ENCODE measurements around the gene CASTOR1.

Gene CASTOR1

GRCh38 chr22:30284172-30284571 is 5.1 kb downstream of the CASTOR1 start:
- DNase-seq: no peak

GRCh38 chr22:30283342-30283741 is 6.0 kb downstream of the CASTOR1 start:
- no peak for DNase-seq

GRCh38 chr22:30282616-30283046 is 6.7 kb downstream of the CASTOR1 start:
- DNase-seq: peak; percentile 74 to 76 (median 75)

DNA sequence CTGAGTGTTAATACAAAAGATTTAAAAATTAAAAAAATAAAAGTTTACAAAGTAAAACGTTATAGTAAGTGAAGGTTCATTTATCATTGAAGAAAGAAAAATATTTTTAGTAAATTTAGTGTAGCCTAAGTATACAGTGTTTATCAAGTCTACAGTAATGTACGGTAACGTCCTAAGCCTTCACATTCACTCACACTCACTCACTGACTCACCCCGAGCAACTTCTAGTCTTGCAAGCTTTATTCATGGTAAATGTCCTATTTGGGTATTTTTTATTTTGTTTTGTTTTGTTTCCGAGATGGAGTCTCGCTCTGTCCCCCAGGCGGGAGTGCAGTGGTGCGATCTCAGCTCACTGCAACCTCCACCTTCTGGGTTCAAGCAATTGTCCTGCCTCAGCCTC is 8.8 kb downstream of the CASTOR1 start:
- DNase-seq: peak in 2 of 3 donors; percentile 65 to 66

DNA sequence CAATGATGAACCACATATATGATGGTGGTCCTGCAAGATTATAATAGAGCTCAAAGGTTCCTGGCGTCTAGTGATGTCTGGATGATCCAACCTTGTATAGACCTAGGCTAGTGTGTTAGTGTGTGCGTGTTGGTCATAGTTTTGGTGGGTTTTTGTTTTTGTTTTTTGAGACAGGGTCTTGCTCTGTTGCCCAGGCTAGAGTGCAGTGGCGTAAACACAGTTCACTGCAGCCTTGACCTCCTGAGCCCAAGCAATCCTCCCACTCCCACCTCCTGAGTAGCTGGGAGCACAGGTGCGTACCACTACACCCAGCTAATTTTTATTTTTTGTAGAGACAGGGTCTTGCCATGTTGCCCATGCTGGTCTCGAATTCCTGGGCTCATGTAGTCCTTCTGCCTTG is 9.4 kb downstream of the CASTOR1 start:
- no peak for DNase-seq

DNA sequence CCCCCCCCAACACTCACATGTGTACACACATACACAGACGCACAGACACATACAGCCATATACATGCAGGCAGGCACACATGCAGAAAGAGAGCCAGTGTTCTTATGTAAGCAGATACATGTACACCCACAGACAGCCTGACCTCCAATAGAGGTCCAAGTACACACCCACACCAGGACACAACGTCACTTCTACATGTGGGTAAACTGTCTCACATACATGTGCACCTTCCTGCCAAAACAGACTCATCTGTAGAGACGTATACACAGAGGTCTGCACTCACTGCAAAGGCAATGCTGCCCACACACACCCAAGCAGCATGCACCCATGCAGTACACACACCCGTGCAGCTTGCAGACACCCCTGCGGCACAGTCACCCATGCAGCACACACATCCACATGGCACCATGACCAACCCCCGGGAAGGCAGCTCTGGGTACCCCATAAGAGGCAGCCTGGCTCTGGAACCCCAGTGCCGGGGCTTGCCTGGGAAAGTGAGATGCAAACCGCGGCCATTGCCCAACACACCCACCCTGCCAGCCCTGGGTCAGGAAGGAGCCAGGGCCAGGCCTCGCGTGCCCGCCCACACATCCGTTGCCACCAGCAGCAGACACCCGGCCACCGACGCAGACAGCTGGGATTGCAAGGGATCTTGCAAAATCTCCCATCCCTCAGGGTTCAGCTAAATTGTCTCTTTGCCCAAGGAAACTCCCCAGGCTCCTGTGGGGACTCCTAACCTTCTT is 10.1 kb downstream of the CASTOR1 start:
- DNase-seq: peak; percentile 96 to 97 (median 97)

- peak; percentile 79 to 85 (median 82) for DNase-seq
Measured at GRCh38 chr22:30277547-30278344, 11.6 kb downstream of the CASTOR1 start.

DNA sequence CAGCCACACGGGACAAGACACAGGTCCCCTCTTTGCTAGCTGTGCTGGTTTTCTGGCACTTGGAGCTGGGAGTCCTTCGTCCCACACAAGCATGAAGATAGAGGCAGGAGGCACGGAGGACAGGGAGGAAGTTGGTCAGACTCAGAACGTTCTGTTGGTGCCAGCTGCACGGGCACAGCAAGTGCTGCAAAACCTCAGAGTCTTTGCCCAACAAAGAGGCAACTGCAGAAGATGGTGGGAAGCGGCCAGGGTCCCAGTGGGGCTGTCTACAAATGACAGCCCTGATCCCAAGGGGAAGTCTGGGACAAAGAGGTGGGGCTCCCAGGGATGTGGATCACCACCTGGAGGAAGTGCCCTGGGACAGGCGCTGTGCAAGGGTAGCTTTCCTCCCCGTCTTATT is 13.3 kb downstream of the CASTOR1 start:
- DNase-seq: no peak

DNA sequence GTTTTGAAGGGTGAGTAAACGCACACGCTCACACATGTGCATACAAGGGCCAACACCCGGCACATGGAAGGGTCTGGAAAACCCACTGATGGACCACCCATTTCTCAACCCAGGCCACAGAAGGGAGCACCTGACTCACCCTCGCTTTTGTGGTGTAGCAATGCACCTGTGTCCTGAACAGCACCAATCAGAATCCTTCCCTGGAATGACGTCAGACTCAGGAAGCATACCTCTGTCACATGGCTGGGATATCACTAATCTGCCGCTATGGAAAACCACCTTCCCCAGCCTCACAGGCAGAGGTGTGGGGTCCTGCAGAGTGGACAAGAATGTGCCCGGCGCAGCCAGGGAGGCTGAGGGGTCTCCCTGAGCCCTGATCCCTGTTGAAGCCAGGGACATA is 13.7 kb downstream of the CASTOR1 start:
- DNase-seq: no peak

DNA sequence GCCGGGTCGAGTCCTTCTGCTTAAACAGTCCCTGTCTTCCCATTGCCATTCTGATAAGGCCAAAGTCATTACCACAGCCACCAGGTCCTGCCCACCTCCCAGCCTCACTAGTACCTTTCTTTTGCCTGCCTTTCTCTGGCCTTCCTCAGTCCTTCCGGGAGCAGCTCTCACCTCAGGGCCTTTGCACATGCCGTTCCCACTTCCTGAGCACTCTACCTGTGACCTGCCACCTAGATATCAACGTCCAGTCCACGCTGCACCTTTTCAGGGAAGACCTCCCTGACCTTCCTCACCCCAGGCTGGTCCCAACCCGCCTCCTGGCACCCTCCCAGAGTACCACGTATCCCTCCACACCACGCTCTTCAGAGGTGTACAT is 14.9 kb downstream of the CASTOR1 start:
- no peak for DNase-seq

GRCh38 chr22:30273711-30274436 is 15.4 kb downstream of the CASTOR1 start:
- DNase-seq: peak in 2 of 3 donors; percentile 73 to 74

DNA sequence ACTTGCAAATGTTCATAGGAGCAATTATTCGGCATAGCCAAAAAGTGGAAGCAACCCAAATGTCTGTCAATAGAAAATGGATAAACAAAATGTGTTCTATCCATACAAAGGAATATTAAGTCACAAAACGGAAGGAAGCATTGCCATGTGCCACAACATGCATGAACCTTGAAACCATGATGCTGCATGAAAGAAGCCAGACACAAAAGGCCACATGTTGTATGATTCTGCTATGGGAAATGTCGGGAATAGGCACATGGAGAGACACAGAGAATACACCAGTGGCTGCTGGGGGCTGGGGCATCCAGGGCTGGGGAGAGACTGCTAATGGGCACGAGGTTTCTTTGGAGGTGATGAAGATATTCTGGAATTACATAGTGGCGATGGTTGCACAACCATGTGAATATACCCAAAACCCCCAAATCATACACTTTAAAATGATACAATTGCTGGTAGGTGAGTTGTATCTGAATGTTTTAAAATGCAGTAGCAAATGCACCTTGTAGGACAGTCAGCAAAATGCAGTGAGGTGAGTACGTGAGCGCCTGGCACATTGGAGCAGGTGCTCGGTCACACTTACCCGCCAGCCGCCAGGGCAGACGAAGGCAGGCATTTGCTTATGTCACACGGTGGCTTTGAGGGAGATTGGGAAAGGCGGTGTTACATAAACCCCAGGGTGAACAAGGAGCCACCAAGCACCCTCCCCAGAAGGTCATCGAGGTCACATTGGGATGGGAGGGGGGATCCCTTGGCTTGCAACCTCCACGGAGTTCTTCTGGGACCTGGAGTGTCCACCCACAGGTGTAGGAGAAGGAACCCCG is 16.3 kb downstream of the CASTOR1 start:
- DNase-seq: peak; percentile 67 to 77 (median 73)

GRCh38 chr22:30270832-30271231 is 18.5 kb downstream of the CASTOR1 start:
- DNase-seq: peak; percentile 98 to 99 (median 99)

DNA sequence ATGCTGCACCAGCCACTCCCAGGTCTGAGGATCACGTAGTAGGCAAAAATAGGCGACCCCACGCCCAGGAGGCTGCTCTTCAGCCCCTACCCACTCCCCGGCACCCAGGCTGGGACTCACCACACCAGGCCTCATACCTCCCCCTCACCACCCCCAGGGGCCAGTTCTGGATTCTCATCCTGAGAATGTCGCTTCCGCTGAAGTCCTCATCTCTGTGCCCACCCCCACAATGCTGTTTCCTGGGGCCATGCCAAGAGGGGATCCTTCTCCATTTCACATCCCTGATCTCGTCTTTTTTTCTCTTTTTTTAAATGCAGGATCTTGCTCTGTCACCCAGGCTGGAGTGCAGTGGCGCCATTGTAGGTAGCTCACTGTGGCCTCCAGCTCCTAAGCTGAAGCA is 21.0 kb downstream of the CASTOR1 start:
- no peak for DNase-seq

DNA sequence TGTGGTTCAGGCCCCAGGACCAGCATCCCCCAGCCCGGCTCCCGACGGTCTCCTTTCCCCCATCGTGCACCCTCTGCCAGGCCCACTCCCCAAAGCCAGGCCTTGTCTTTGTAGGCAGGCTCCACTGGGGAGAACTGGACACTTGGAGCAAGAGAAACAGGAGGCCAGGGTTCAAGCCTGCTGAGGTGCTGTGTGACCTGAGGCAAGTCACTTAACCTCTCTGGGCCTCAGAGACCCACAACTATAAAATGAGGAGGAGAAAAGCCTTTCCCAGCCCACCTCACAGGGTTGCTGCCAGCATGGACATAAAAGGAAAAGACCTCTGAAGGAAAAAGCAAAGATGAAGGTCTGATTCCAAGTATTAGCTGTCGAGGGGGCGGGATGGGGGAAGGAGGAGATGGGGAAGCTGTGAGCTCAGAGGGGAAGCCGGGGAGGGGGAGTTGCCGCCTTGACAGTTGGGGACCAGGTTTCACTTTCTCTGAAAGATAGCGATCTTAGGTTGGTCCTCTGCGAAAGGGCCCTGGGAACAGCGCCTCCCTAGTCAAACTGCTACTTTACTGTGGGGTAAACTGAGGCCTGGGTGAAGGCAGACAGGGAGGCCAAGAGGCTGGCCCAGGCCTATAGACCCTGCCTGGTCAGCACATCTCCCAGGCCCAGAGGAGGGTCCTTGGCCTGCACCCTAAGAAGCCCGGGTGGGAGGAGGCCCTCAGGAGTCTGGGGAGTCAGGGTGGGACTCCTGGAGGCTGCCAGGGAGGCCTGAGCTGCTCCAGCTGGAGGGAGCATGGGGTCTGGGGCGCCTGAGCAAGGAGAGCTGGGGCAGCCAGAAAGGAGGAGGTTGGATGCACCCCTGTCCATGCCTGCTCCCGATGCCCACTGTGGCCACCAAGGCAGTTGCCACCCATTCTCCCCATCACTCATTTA is 21.7 kb downstream of the CASTOR1 start:
- DNase-seq: peak; percentile 75 to 88 (median 80)

- peak; percentile 86 to 91 (median 88) for DNase-seq
Measured at GRCh38 chr22:30266445-30267381, 22.6 kb downstream of the CASTOR1 start, which contains the start of gene OSM. OSM (minus strand) TSS chr22:30266851; CDS start chr22:30266799, 52 bp downstream.

GRCh38 chr22:30265823-30266444 is 23.4 kb downstream of the CASTOR1 start:
- DNase-seq: peak; percentile 78 to 84 (median 79)

- no peak for DNase-seq
Measured at GRCh38 chr22:30265131-30265720, 24.1 kb downstream of the CASTOR1 start.

GRCh38 chr22:30263883-30264282 is 25.4 kb downstream of the CASTOR1 start:
- DNase-seq: no peak
